Body of pancreas (tissue), 4 donors: ENCODE results near the gene CPNE1. TPM values are rescaled to one million over a fixed set of nuclear protein-coding genes. Genes with fewer than 3 reads are reported as not detected.
A peak's percentile ranks its signal among the peaks of the same experiment; 100 is the strongest.

ENCODE experiments used
- ATAC-seq: fragments of 150-250 bp; one replicate; pipeline ENCODE4 v1.9.1; 2016
- DNase-seq, 4 donors: peaks; one replicate each; pipeline ENCODE4 v3.0.0-alpha.2; 2019
- H3K27ac ChIP-seq, 4 donors: fragments of 200-600 bp; sonication (generic); 1 replicate in 3 of 4; 2 replicates in 1 of 4; pipeline versions ENCODE4 v1.5.1 to v1.6.1; 2016 to 2019; ENCODE audit warnings: mild to moderate bottlenecking in 1 of 4, mixed read lengths in 1 of 4, moderate library complexity in 1 of 4
- H3K27me3 ChIP-seq, 2 donors: fragments of 200-600 bp; sonication (generic); one replicate each; pipeline ENCODE4 v1.6.0; 2016; ENCODE audit warnings: mild to moderate bottlenecking in 1 of 2
- H3K36me3 ChIP-seq, 2 donors: fragments of 200-600 bp; sonication (generic); replicated peaks in 1 of 2; 2 replicates each; pipeline ENCODE4 v1.5.1; 2016; ENCODE audit warnings: low read depth in 2 of 2; ENCODE audit not compliant: insufficient read depth in 1 of 2
- H3K4me1 ChIP-seq: fragments of 200-600 bp; sonication (generic); one replicate; pipeline ENCODE4 v1.6.0; 2016
- H3K4me3 ChIP-seq, 2 donors: fragments of 200-600 bp; sonication (generic); 1 replicate in 1 of 2; 2 replicates in 1 of 2; pipeline ENCODE4 v1.5.1; 2016 to 2019
- H3K9me3 ChIP-seq, 3 donors: fragments of 200-600 bp; sonication (generic); 1 replicate in 2 of 3; 2 replicates in 1 of 3; pipeline ENCODE4 v1.5.1; 2016
- CTCF ChIP-seq, 7 experiments: fragments of 450-650 bp in 4 of 7; fragments of 200-600 bp in 3 of 7; sonication (generic) in 3 of 7; IDR thresholded peaks; one replicate each; pipeline ENCODE4 v1.5.1; 2016 to 2019; ENCODE audit warnings: antibody characterized with exemption in 7 of 7
- POLR2A ChIP-seq, 3 donors: fragments of 450-650 bp; IDR thresholded peaks; one replicate each; pipeline ENCODE4 v1.6.1; 2016; ENCODE audit warnings: antibody characterized with exemption in 3 of 3, mild to moderate bottlenecking in 2 of 3
- WGBS, 2 donors: methylation state at CpG; one replicate each; pipeline ENCODE4 v1.1.5; 2017; 5-methylcytosine and 5-hydroxymethylcytosine counted together
- intact Hi-C: fragments of 100-400 bp; cut with DNase I; formaldehyde crosslinking; loops from one replicate; pipeline ENCODE4 v1.15.1; 2023
- total RNA-seq, 2 donors: library from RNA; depleted of rRNA; stranded (reverse); fragments of >200 nt; gene quantifications; one replicate each; pipeline ENCODE4 v1.1.0, GENCODE V29; 2016

The CPNE1 gene
- total RNA-seq, 2 donors from 2014 or later, result 87.3 to 93.9 TPM

GRCh38 chr20:35617397-35618262, 47.1 kb downstream of the CPNE1 start:
- Histone ChIP-seq H3K27me3 (no peaks in the 10 kb centered on the region), H3K36me3 (no peaks in the 10 kb centered on the region), H3K27ac (peak overlapping the region; percentile 82 to 93 (median 88)), H3K4me3 (peak overlapping the region; percentile 10 to 23), H3K4me1 (peaks cover 39% of the 10 kb centered on the region), H3K9me3 (no peaks in the 10 kb centered on the region)
- DNase-seq (peak; percentile 61 to 75 (median 66)), ATAC-seq (peak; percentile 10)
- WGBS, 2 donors, result 8 to 11% methylated on average over 16 to 21 of the region's 22 CpGs
- intact Hi-C loops, result no loop called here
- TF ChIP-seq CTCF (IDR thresholded peaks at IDR 0.05), result peak in 5 of 7 experiments; percentile 32 to 58 (median 45)
- no peak for TF ChIP-seq POLR2A (IDR thresholded peaks at IDR 0.05)

GRCh38 chr20:35616465-35617396, 48.0 kb downstream of the CPNE1 start:
- Histone ChIP-seq H3K4me1 (peaks cover 39% of the 10 kb centered on the region), H3K27me3 (no peaks in the 10 kb centered on the region), H3K27ac (peak overlapping the region; percentile 82 to 93 (median 88)), H3K4me3 (peak overlapping the region; percentile 10 to 23), H3K36me3 (no peaks in the 10 kb centered on the region), H3K9me3 (no peaks in the 10 kb centered on the region)
- TF ChIP-seq POLR2A (IDR thresholded peaks at IDR 0.05) (peak; percentile 82 to 95 (median 94)), CTCF (IDR thresholded peaks at IDR 0.05) (peak in 1 of 7 experiments; percentile 22)
- 3 to 4% methylated on average over 10 to 56 of the region's 57 CpGs for WGBS, 2 donors
- DNase-seq, result peak; percentile 94 to 95 (median 95)
- ATAC-seq, result peak; percentile 69
- intact Hi-C loops, result no loop called here

- peaks cover 45% of the 10 kb centered on the region for H3K4me1 ChIP-seq
Observed at GRCh38 chr20:35615667-35616464, 48.8 kb downstream of the CPNE1 start, which contains the start of gene SPAG4. Gene SPAG4 (plus strand): TSS chr20:35615829. CDS start chr20:35616004, 175 bp downstream.

More at GRCh38 chr20:35615667-35616464, 48.8 kb downstream of the CPNE1 start, which contains the start of gene SPAG4:
- no peaks in the 10 kb centered on the region for H3K27me3 ChIP-seq
- no peaks in the 10 kb centered on the region for H3K9me3 ChIP-seq
- DNase-seq (peak; percentile 99 to 100 (median 100)), ATAC-seq (peak; percentile 89)
- intact Hi-C loops, result no loop called here
- H3K4me3 ChIP-seq, result peak within 1 kb of the TSS; percentile 23 to 38
- no peaks in the 10 kb centered on the region for H3K36me3 ChIP-seq
- TF ChIP-seq CTCF (IDR thresholded peaks at IDR 0.05) (peak in 1 of 7 experiments; percentile 6), POLR2A (IDR thresholded peaks at IDR 0.05) (peak; percentile 63 to 90 (median 83))
- peak within 1 kb of the TSS; percentile 82 to 93 (median 88) for H3K27ac ChIP-seq
- WGBS, 2 donors, result 0 to 1% methylated on average over 1 to 55 of the region's 68 CpGs
